H1 (cell line): ENCODE results near the gene CDH2. TPM values are rescaled to one million over a fixed set of nuclear protein-coding genes. Genes with fewer than 3 reads are reported as not detected.

Experiments used
- CTCF ChIA-PET: fragments of 300-600 bp; sonication (Branson Sonifier 250); formaldehyde crosslinking; loops from one replicate; lab custom pipeline; 2021; ENCODE audit not compliant: partially characterized antibody; lab: Charles Lee
- POLR2A ChIA-PET: fragments of 300-600 bp; sonication (Branson Sonifier 250); formaldehyde crosslinking; loops from one replicate; lab custom pipeline; 2021; ENCODE audit warnings: inconsistent platforms; ENCODE audit not compliant: partially characterized antibody; lab: Charles Lee
- DNase-seq, 2 experiments: peaks; one replicate each; pipeline versions ENCODE4 v3.0.0 to v3.0.0-alpha.2; 2010 to 2022; ENCODE audit warnings: low spot score in 2 of 2, low read depth in 1 of 2, mixed read lengths in 1 of 2
- FAIRE-seq: peaks from 2 replicates; lab custom pipeline; 2011; peaks lifted over from hg19 to GRCh38; lab: Jason Lieb, UNC
- H2AFZ ChIP-seq: 2 replicates; pipeline ENCODE4 v1.8.1; 2012; ENCODE audit warnings: low read length, inconsistent platforms
- H2AK5ac ChIP-seq: 2 replicates; pipeline ENCODE4 v1.6.1; 2013; ENCODE audit warnings: low read depth, low read length
- H2BK120ac ChIP-seq: replicated peaks from 2 replicates; pipeline ENCODE3; 2013; ENCODE audit warnings: low read depth, low read length, inconsistent platforms
- H2BK12ac ChIP-seq: 2 replicates; pipeline ENCODE4 v1.6.1; 2013; ENCODE audit warnings: low read depth, low read length
- H2BK15ac ChIP-seq: 2 replicates; pipeline ENCODE4 v1.6.1; 2013; ENCODE audit warnings: low read length
- H2BK20ac ChIP-seq: 2 replicates; pipeline ENCODE4 v1.6.1; 2013; ENCODE audit warnings: low read length
- H2BK5ac ChIP-seq: 2 replicates; pipeline ENCODE4 v1.6.1; 2013; ENCODE audit warnings: low read depth, low read length
- H3K14ac ChIP-seq: 2 replicates; pipeline ENCODE4 v1.6.1; 2013; ENCODE audit warnings: inconsistent platforms; ENCODE audit not compliant: insufficient read length
- H3K18ac ChIP-seq: 2 replicates; pipeline ENCODE4 v1.6.1; 2013; ENCODE audit warnings: low read length; ENCODE audit errors: extremely low read depth
- H3K23ac ChIP-seq: 2 replicates; pipeline ENCODE4 v1.6.1; 2013; ENCODE audit warnings: inconsistent platforms; ENCODE audit not compliant: insufficient read length
- H3K23me2 ChIP-seq: 2 replicates; pipeline ENCODE4 v1.6.1; 2013; ENCODE audit warnings: low read depth, low read length
- H3K27ac ChIP-seq: 2 replicates; pipeline ENCODE4 v1.6.1; 2011; ENCODE audit warnings: low read depth, low read length, inconsistent platforms
- H3K27me3 ChIP-seq, 4 experiments: replicated peaks in 1 of 4; 1 replicate in 1 of 4; 2 replicates in 3 of 4; pipeline versions ENCODE4 v1.6.1 to v1.8.1; 2011 to 2013; ENCODE audit warnings: low read length in 3 of 4, mild to moderate bottlenecking in 3 of 4, inconsistent platforms in 2 of 4, mixed read lengths in 2 of 4, moderate library complexity in 1 of 4; ENCODE audit not compliant: control insufficient read depth in 3 of 4, insufficient read depth in 3 of 4; ENCODE audit errors: extremely low read depth in 1 of 4
- H3K36me3 ChIP-seq, 4 experiments: 2 replicates each; pipeline versions ENCODE4 v1.6.1 to v1.8.1; 2011 to 2013; ENCODE audit warnings: mild to moderate bottlenecking in 4 of 4, low read length in 3 of 4, moderate library complexity in 2 of 4, control low read depth in 1 of 4, inconsistent platforms in 1 of 4; ENCODE audit not compliant: insufficient read depth in 4 of 4, control insufficient read depth in 2 of 4
- H3K4ac ChIP-seq: replicated peaks from 2 replicates; pipeline ENCODE3; 2013; ENCODE audit warnings: low read length, low read depth, mixed read lengths, inconsistent platforms; ENCODE audit not compliant: insufficient read length
- H3K4me1 ChIP-seq, 4 experiments: replicated peaks in 1 of 4; 1 replicate in 1 of 4; 2 replicates in 3 of 4; pipeline versions ENCODE4 v1.6.1 to v1.8.1; 2011 to 2013; ENCODE audit warnings: low read length in 3 of 4, inconsistent platforms in 2 of 4, mixed read lengths in 1 of 4; ENCODE audit not compliant: insufficient read depth in 4 of 4, control insufficient read depth in 3 of 4
- H3K4me2 ChIP-seq, 2 experiments: 2 replicates each; pipeline versions ENCODE4 v1.6.1 to v1.8.1; 2011 to 2013; ENCODE audit warnings: low read depth in 2 of 2, low read length in 2 of 2, control low read depth in 1 of 2, inconsistent platforms in 1 of 2, mild to moderate bottlenecking in 1 of 2; ENCODE audit not compliant: insufficient read depth in 1 of 2
- H3K4me3 ChIP-seq, 4 experiments: fragments of 200-600, 300-600 bp in 1 of 4; sonication (generic), shearing (Covaris generic), sonication (Bioruptor Twin) in 1 of 4; 2 replicates each; pipeline versions ENCODE4 v1.5.1 to v1.8.1; 2011 to 2016; ENCODE audit warnings: low read length in 4 of 4, low read depth in 3 of 4, control low read depth in 2 of 4, inconsistent platforms in 2 of 4, mild to moderate bottlenecking in 2 of 4, mixed read lengths in 1 of 4, moderate library complexity in 1 of 4; ENCODE audit not compliant: insufficient read depth in 2 of 4; ENCODE audit errors: extremely low read depth in 1 of 4
- H3K56ac ChIP-seq: replicated peaks from 2 replicates; pipeline ENCODE3; 2013; ENCODE audit warnings: low read depth, mild to moderate bottlenecking, mixed read lengths, low read length, inconsistent platforms; ENCODE audit not compliant: insufficient read length
- H3K79me1 ChIP-seq: 2 replicates; pipeline ENCODE4 v1.6.1; 2013; ENCODE audit warnings: low read depth, low read length, control low read depth
- H3K79me2 ChIP-seq, 2 experiments: 2 replicates each; pipeline versions ENCODE4 v1.6.1 to v1.8.1; 2012 to 2013; ENCODE audit warnings: low read length in 2 of 2, mild to moderate bottlenecking in 2 of 2, inconsistent platforms in 1 of 2; ENCODE audit not compliant: insufficient read depth in 2 of 2, control insufficient read depth in 1 of 2
- H3K9ac ChIP-seq, 4 experiments: replicated peaks in 1 of 4; 1 replicate in 1 of 4; 2 replicates in 3 of 4; pipeline versions ENCODE4 v1.6.1 to v1.8.1; 2011 to 2013; ENCODE audit warnings: low read depth in 3 of 4, low read length in 3 of 4, control low read depth in 2 of 4, mild to moderate bottlenecking in 2 of 4, moderate library complexity in 2 of 4, inconsistent platforms in 1 of 4; ENCODE audit errors: extremely low read depth in 1 of 4
- H3K9me3 ChIP-seq, 2 experiments: 2 replicates each; pipeline versions ENCODE4 v1.6.1 to v1.8.1; 2012 to 2013; ENCODE audit warnings: mild to moderate bottlenecking in 2 of 2, moderate library complexity in 2 of 2, control low read depth in 1 of 2, inconsistent platforms in 1 of 2, low read depth in 1 of 2, low read length in 1 of 2, mixed read lengths in 1 of 2; ENCODE audit not compliant: insufficient read depth in 2 of 2
- H4K20me1 ChIP-seq, 2 experiments: replicated peaks in 1 of 2; 2 replicates each; pipeline versions ENCODE3 to v1.8.1; 2011 to 2013; ENCODE audit warnings: inconsistent platforms in 2 of 2, low read length in 2 of 2, mild to moderate bottlenecking in 1 of 2; ENCODE audit not compliant: insufficient read depth in 2 of 2, control insufficient read depth in 1 of 2
- H4K5ac ChIP-seq: 2 replicates; pipeline ENCODE4 v1.6.1; 2013; ENCODE audit warnings: low read length, low read depth, mixed read lengths, inconsistent platforms; ENCODE audit not compliant: insufficient read length
- H4K8ac ChIP-seq: 2 replicates; pipeline ENCODE4 v1.8.0; 2013; ENCODE audit warnings: mild to moderate bottlenecking, moderate library complexity, low read length, inconsistent platforms; ENCODE audit not compliant: insufficient read depth; ENCODE audit errors: extremely low read depth
- H4K91ac ChIP-seq: replicated peaks from 2 replicates; pipeline ENCODE3; 2013; ENCODE audit warnings: low read length, mixed read lengths, inconsistent platforms; ENCODE audit not compliant: insufficient read length
- CBX5 ChIP-seq: fragments of 300-800, 300-1000 bp; sonication (generic); IDR thresholded peaks from 2 replicates; pipeline ENCODE4 v1.7.1; 2016; ENCODE audit warnings: antibody characterized with exemption, low read length, low read depth
- EGR1 ChIP-seq: IDR thresholded peaks from 2 replicates; pipeline ENCODE4 v1.6.1; 2011; ENCODE audit warnings: low read depth, low read length, borderline replicate concordance
- EP300 ChIP-seq, 2 experiments: IDR thresholded peaks; 1 replicate in 1 of 2; 2 replicates in 1 of 2; pipeline ENCODE4 v1.6.1; 2011 to 2012; ENCODE audit warnings: low read depth in 2 of 2, low read length in 2 of 2, mild to moderate bottlenecking in 2 of 2, borderline replicate concordance in 1 of 2, inconsistent platforms in 1 of 2, moderate library complexity in 1 of 2
- KDM5A ChIP-seq: fragments of 200-600 bp; IDR thresholded peaks from 2 replicates; pipeline ENCODE4 v1.7.1; 2012; ENCODE audit warnings: mild to moderate bottlenecking, low read length, inconsistent platforms, mixed read lengths
- NANOG ChIP-seq: IDR thresholded peaks from 2 replicates; pipeline ENCODE4 v1.6.1; 2011; ENCODE audit warnings: low read length, low read depth, mild to moderate bottlenecking, inconsistent platforms; ENCODE audit not compliant: insufficient read depth, poor library complexity, severe bottlenecking
- POLR2AphosphoS5 ChIP-seq: IDR thresholded peaks from 2 replicates; pipeline ENCODE4 v1.6.1; 2011; ENCODE audit warnings: low read depth, low read length
- SAP30 ChIP-seq: fragments of 300-600 bp; sonication (generic); IDR thresholded peaks from 2 replicates; pipeline ENCODE4 v1.7.1; 2012; ENCODE audit warnings: low read length, moderate library complexity, mild to moderate bottlenecking, inconsistent platforms; ENCODE audit not compliant: insufficient read depth, insufficient replicate concordance
- SIX5 ChIP-seq: IDR thresholded peaks from 2 replicates; pipeline ENCODE4 v1.6.1; 2011; ENCODE audit warnings: mild to moderate bottlenecking, low read depth, low read length
- TCF12 ChIP-seq: IDR thresholded peaks from 2 replicates; pipeline ENCODE4 v1.6.1; 2011; ENCODE audit warnings: low read depth, mild to moderate bottlenecking, low read length
- TEAD4 ChIP-seq: IDR thresholded peaks from 2 replicates; pipeline ENCODE4 v1.6.1; 2012; ENCODE audit warnings: low read depth, low read length, inconsistent platforms, mixed read lengths
- WGBS, 2 experiments: shearing (Covaris generic) in 1 of 2; methylation state at CpG; one replicate each; pipeline versions ENCODE4 v1.1.6 to v1.1.7; 2013 to 2015; ENCODE audit warnings: low lambda C conversion rate in 2 of 2, mixed read lengths in 2 of 2, inconsistent platforms in 1 of 2, low coverage in 1 of 2, missing lambda C conversion rate in 1 of 2; ENCODE audit not compliant: insufficient replicate concordance in 2 of 2, insufficient coverage in 1 of 2, insufficient read length in 1 of 2; ENCODE audit errors: extremely low coverage in 1 of 2, missing lambda C conversion rate in 1 of 2; 5-methylcytosine and 5-hydroxymethylcytosine counted together
- polyA plus RNA-seq, 7 experiments: library from polyadenylated mRNA; depleted of rRNA in 3 of 7; stranded (reverse) in 5 of 7; unstranded in 2 of 7; fragments of >200 nt in 5 of 7; fragments of 200-250 nt in 2 of 7; gene quantifications; 1 replicate in 5 of 7; 2 replicates in 1 of 7; 4 replicates in 1 of 7; pipeline versions ENCODE4 v1.2.1 to v1.2.3, GENCODE V29; 2011 to 2013; ENCODE audit warnings: missing spikeins in 2 of 7, mixed read lengths in 2 of 7
- total RNA-seq: library from RNA; stranded (reverse); fragmentation: NEBNext Ultra II Directional; extraction: Animal tissue kit (Norgen Biotek cat#: 25700); gene quantifications from 2 replicates; pipeline ENCODE4 v1.2.1, GENCODE V29; 2021
- TF ChIP-seq, protein P1 (sequence below), 3 experiments: IDR thresholded peaks; 1 replicate in 2 of 3; 2 replicates in 1 of 3; pipeline versions ENCODE4 v1.5.1 to v1.6.1; 2011; ENCODE audit warnings: low read length in 3 of 3, mild to moderate bottlenecking in 3 of 3, inconsistent platforms in 2 of 3, low read depth in 1 of 3, moderate library complexity in 1 of 3; ENCODE audit not compliant: insufficient read depth in 1 of 3; ENCODE audit errors: control extremely low read depth in 1 of 3

Gene CDH2
- total and polyA plus RNA-seq, 2 of the 8 experiments (the other 6 are each of a cell fraction or from before 2014, with no cell fraction given), result 15.0 to 56.5 TPM

- no peak overlapping the region for H3K23ac ChIP-seq
- no peak overlapping the region; a peak in 1 of 7 replicates for H3K9ac ChIP-seq
- no peaks in the 10 kb centered on the region for H3K9me3 ChIP-seq
- H3K4me2 ChIP-seq, result no peak overlapping the region
- ChIA-PET POLR2A (no interaction called here), CTCF (interaction anchor here (0.7 kb wide), 1 partner anchor 29 kb away, joined by 3 read pairs; no protein-coding TSS in a partner anchor)
- H3K4ac ChIP-seq, result no peak overlapping the region
- FAIRE-seq (no peak), DNase-seq (no peak)
- H2BK15ac ChIP-seq, result no peak overlapping the region
- no peak overlapping the region for H2BK120ac ChIP-seq
- no peak overlapping the region for H3K27ac ChIP-seq
- no peak overlapping the region for H3K14ac ChIP-seq
- no peak overlapping the region for H2AFZ ChIP-seq
- no peak overlapping the region for H2BK5ac ChIP-seq
- H3K18ac ChIP-seq, result no peak overlapping the region
- H2BK12ac ChIP-seq, result no peak overlapping the region
- peaks cover 8% of the 10 kb centered on the region; the same call in 1 of the 2 replicates for H3K79me1 ChIP-seq
- peaks cover 0 to 10% of the 10 kb centered on the region in 2 experiments; a peak in 2 of 4 replicates for H3K79me2 ChIP-seq
- no peaks in the 10 kb centered on the region for H3K36me3 ChIP-seq
- no peaks in the 10 kb centered on the region for H3K23me2 ChIP-seq
- no peak overlapping the region for H4K5ac ChIP-seq
- no peaks in the 10 kb centered on the region for H3K27me3 ChIP-seq
- no peak overlapping the region for H2BK20ac ChIP-seq
- no peak overlapping the region for H4K91ac ChIP-seq
- 80% methylated on average over 4 of the region's 4 CpGs; no CpG with 5 or more reads in 1 of the 2 experiments for WGBS, 2 experiments
- H4K20me1 ChIP-seq, result peaks cover 2% of the 10 kb centered on the region in 2 experiments
- peaks cover 2 to 14% (median 9%) of the 10 kb centered on the region in 4 experiments; a peak in 4 of 7 replicates for H3K4me1 ChIP-seq
- H2AK5ac ChIP-seq, result no peak overlapping the region
- no peak overlapping the region for H3K4me3 ChIP-seq
- no peak overlapping the region for H4K8ac ChIP-seq
- H3K56ac ChIP-seq, result no peak overlapping the region
- TF ChIP-seq CBX5, result no peak
- no peak for TF ChIP-seq SAP30
- TF ChIP-seq EP300 (IDR thresholded peaks at IDR 0.05; ENCODE audit: borderline replicate concordance in 1 of 2, low read depth in 2 of 2, low read length in 2 of 2), result no peak
- TF ChIP-seq, protein P1, sequence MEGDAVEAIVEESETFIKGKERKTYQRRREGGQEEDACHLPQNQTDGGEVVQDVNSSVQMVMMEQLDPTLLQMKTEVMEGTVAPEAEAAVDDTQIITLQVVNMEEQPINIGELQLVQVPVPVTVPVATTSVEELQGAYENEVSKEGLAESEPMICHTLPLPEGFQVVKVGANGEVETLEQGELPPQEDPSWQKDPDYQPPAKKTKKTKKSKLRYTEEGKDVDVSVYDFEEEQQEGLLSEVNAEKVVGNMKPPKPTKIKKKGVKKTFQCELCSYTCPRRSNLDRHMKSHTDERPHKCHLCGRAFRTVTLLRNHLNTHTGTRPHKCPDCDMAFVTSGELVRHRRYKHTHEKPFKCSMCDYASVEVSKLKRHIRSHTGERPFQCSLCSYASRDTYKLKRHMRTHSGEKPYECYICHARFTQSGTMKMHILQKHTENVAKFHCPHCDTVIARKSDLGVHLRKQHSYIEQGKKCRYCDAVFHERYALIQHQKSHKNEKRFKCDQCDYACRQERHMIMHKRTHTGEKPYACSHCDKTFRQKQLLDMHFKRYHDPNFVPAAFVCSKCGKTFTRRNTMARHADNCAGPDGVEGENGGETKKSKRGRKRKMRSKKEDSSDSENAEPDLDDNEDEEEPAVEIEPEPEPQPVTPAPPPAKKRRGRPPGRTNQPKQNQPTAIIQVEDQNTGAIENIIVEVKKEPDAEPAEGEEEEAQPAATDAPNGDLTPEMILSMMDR (IDR thresholded peaks at IDR 0.05; ENCODE audit: control extremely low read depth in 1 of 3, insufficient read depth in 1 of 3, low read depth in 1 of 3, low read length in 3 of 3), result no peak
- TF ChIP-seq EGR1, result no peak
- no peak for TF ChIP-seq POLR2AphosphoS5
- TF ChIP-seq SIX5, result no peak
- no peak for TF ChIP-seq TCF12
- TF ChIP-seq TEAD4, result no peak
- no peak for TF ChIP-seq NANOG
- no peak for TF ChIP-seq KDM5A
These were observed 18.8 kb downstream of the CDH2 start for GRCh38 chr18:28158083-28158581.
